Smooth muscle cell of the umbilical artery (primary cell): ENCODE measurements around the gene SH3BGRL. TPM values are rescaled to one million over a fixed set of nuclear protein-coding genes. Genes with fewer than 3 reads are reported as not detected.

ENCODE experiments used
- total RNA-seq: library from RNA; depleted of rRNA; stranded (reverse); fragments of >200 nt; gene quantifications from 2 replicates; pipeline ENCODE4 v1.2.3, GENCODE V29; 2014

SH3BGRL gene
- 57.3 and 71.9 TPM in 2 replicates for total RNA-seq

GRCh38 chrX:81201671-81202455, at the start of gene SH3BGRL, which contains the start of gene HMGN5:
Gene SH3BGRL, plus strand, starts transcription at chrX:81202102. Its CDS starts 99 bp downstream, at chrX:81202201.
Gene HMGN5, minus strand, starts transcription at chrX:81201913. Its CDS starts 80,364 bp downstream, at chrX:81121549.

Other genes starting within 250 kb of the SH3BGRL start
- 1.2 TPM in 2 replicates for gene HMGN5, start 189 bp upstream of the SH3BGRL start, total RNA-seq